CD4-positive, alpha-beta T cell (primary cell): ENCODE measurements around the gene ADCY5. TPM values are rescaled to one million over a fixed set of nuclear protein-coding genes. Genes with fewer than 3 reads are reported as not detected.

Source experiments
- ATAC-seq: fragments of 200-7000 bp; cut with Tn5 transposase; one replicate; pipeline ENCODE4 v1.10.0; 2022; ENCODE audit warnings: mild to moderate bottlenecking; ENCODE audit not compliant: poor library complexity
- CTCF ChIA-PET: fragments of 350-600 bp; sonication (Branson Sonifier 250); formaldehyde crosslinking; loops from one replicate; lab custom pipeline; 2021; ENCODE audit warnings: antibody characterized with exemption, inconsistent platforms; lab: Charles Lee
- POLR2A ChIA-PET: fragments of 350-600 bp; sonication (Branson Sonifier 250); formaldehyde crosslinking; loops from one replicate; lab custom pipeline; 2021; ENCODE audit warnings: antibody characterized with exemption, inconsistent platforms; lab: Charles Lee
- DNase-seq, 14 experiments: peaks; one replicate each; pipeline ENCODE4 v3.0.0-alpha.2; 2013 to 2020; ENCODE audit warnings: mixed read lengths in 2 of 14
- H3K27ac ChIP-seq, 2 donors: one replicate each; pipeline versions ENCODE4 v1.5.1 to v1.7.0; 2013; ENCODE audit warnings: low read length in 2 of 2, low read depth in 1 of 2, mild to moderate bottlenecking in 1 of 2
- H3K27me3 ChIP-seq, 2 experiments: 1 replicate in 1 of 2; 2 replicates in 1 of 2; pipeline versions ENCODE4 v1.6.1 to v1.7.0; 2013; ENCODE audit warnings: low read length in 2 of 2, control low read depth in 1 of 2, mild to moderate bottlenecking in 1 of 2, moderate library complexity in 1 of 2; ENCODE audit not compliant: insufficient read depth in 2 of 2, control insufficient read depth in 1 of 2
- H3K36me3 ChIP-seq: one replicate; pipeline ENCODE4 v1.6.1; 2013; ENCODE audit warnings: low read length, control low read depth; ENCODE audit not compliant: insufficient read depth
- H3K4me1 ChIP-seq: one replicate; pipeline ENCODE4 v1.6.1; 2013; ENCODE audit warnings: low read length, control low read depth; ENCODE audit not compliant: insufficient read depth
- H3K4me3 ChIP-seq: one replicate; pipeline ENCODE4 v1.5.1; 2013; ENCODE audit warnings: mild to moderate bottlenecking, low read length, moderate library complexity
- H3K9me3 ChIP-seq, 2 experiments: 1 replicate in 1 of 2; 2 replicates in 1 of 2; pipeline versions ENCODE4 v1.6.1 to v1.7.0; 2013; ENCODE audit warnings: low read length in 2 of 2, mild to moderate bottlenecking in 2 of 2, control low read depth in 1 of 2, moderate library complexity in 1 of 2; ENCODE audit not compliant: control insufficient read depth in 1 of 2, insufficient read depth in 1 of 2
- H3K27ac Mint-ChIP-seq: one replicate; pipeline ENCODE4 v1.8.0; 2020; ENCODE audit warnings: mixed read lengths
- H3K27me3 Mint-ChIP-seq: one replicate; pipeline ENCODE4 v1.8.0; 2021; ENCODE audit warnings: mixed read lengths
- H3K36me3 Mint-ChIP-seq: one replicate; pipeline ENCODE4 v1.8.0; 2021; ENCODE audit warnings: low read depth, mixed read lengths
- H3K4me1 Mint-ChIP-seq: one replicate; pipeline ENCODE4 v1.8.0; 2021; ENCODE audit warnings: low read depth, mixed read lengths
- H3K4me3 Mint-ChIP-seq: one replicate; pipeline ENCODE4 v1.8.0; 2020; ENCODE audit warnings: mild to moderate bottlenecking, mixed read lengths
- H3K9me3 Mint-ChIP-seq: one replicate; pipeline ENCODE4 v1.8.0; 2020; ENCODE audit warnings: mixed read lengths
- CTCF ChIP-seq: fragments of 200-600 bp; IDR thresholded peaks from one replicate; pipeline ENCODE4 v1.8.0; 2022; ENCODE audit warnings: antibody characterized with exemption, mild to moderate bottlenecking
- intact Hi-C, 2 experiments: fragments of 100-400 bp; cut with DNase I in 1 of 2; cut with micrococcal nuclease in 1 of 2; formaldehyde crosslinking; loops; one replicate each; pipeline versions ENCODE4 v1.15.1 to v1.9.0; 2023 to 2025; cut with DNase I, micrococcal nuclease
- total RNA-seq, 174 experiments: library from RNA in 2 of 174; stranded (reverse) in 2 of 174; gene quantifications; one replicate each; pipeline ENCODE4 v1.2.3 and lab custom pipeline; 2021 to 2026

Gene ADCY5
- total RNA-seq, 2 experiments from 2014 or later = not detected

- H3K4me1 Mint-ChIP-seq = peaks cover 7% of the 10 kb centered on the region
- no peak for DNase-seq
- CTCF ChIA-PET = no interaction called here
Measured at GRCh38 chr3:123337948-123338619, 110.8 kb downstream of the ADCY5 start.

GRCh38 chr3:123337226-123337625 is 111.7 kb downstream of the ADCY5 start:
- H3K4me1 ChIP-seq = peaks cover 4% of the 10 kb centered on the region
- H3K4me3 ChIP-seq = no peak overlapping the region
- peaks cover 7% of the 10 kb centered on the region for H3K4me1 Mint-ChIP-seq
- no peak for TF ChIP-seq CTCF
- DNase-seq (no peak), ATAC-seq (no peak)
- H3K4me3 Mint-ChIP-seq = no peak overlapping the region
- H3K27ac Mint-ChIP-seq = no peak overlapping the region
- no peak overlapping the region for H3K27ac ChIP-seq
- no peaks in the 10 kb centered on the region for H3K36me3 Mint-ChIP-seq
- intact Hi-C loops = no loop called here
- ChIA-PET POLR2A (no interaction called here), CTCF (no interaction called here)
- peaks cover 0 to 13% of the 10 kb centered on the region in 2 experiments for H3K9me3 ChIP-seq
- no peaks in the 10 kb centered on the region for H3K27me3 Mint-ChIP-seq
- no peaks in the 10 kb centered on the region for H3K27me3 ChIP-seq
- H3K9me3 Mint-ChIP-seq = no peaks in the 10 kb centered on the region
- H3K36me3 ChIP-seq = no peaks in the 10 kb centered on the region

More at GRCh38 chr3:123337948-123338619, 110.8 kb downstream of the ADCY5 start:
- Mint-ChIP-seq H3K27me3 (no peaks in the 10 kb centered on the region), H3K27ac (no peak overlapping the region), H3K4me3 (no peak overlapping the region), H3K9me3 (no peaks in the 10 kb centered on the region), H3K36me3 (no peaks in the 10 kb centered on the region)
- ATAC-seq = no peak
- no peak overlapping the region for H3K27ac ChIP-seq
- no peak overlapping the region for H3K4me3 ChIP-seq
- H3K4me1 ChIP-seq = peaks cover 4% of the 10 kb centered on the region
- no peaks in the 10 kb centered on the region for H3K36me3 ChIP-seq
- TF ChIP-seq CTCF = no peak
- intact Hi-C loops = no loop called here
- POLR2A ChIA-PET = no interaction called here
- H3K9me3 ChIP-seq = peaks cover 0 to 4% of the 10 kb centered on the region in 2 experiments
- H3K27me3 ChIP-seq = no peaks in the 10 kb centered on the region

GRCh38 chr3:123336441-123336851 is 112.4 kb downstream of the ADCY5 start:
- ChIA-PET CTCF (no interaction called here), POLR2A (no interaction called here)
- Mint-ChIP-seq H3K27me3 (no peaks in the 10 kb centered on the region), H3K4me3 (no peak overlapping the region), H3K9me3 (no peaks in the 10 kb centered on the region), H3K27ac (no peak overlapping the region), H3K36me3 (no peaks in the 10 kb centered on the region), H3K4me1 (peaks cover 7% of the 10 kb centered on the region)
- H3K27me3 ChIP-seq = no peaks in the 10 kb centered on the region
- intact Hi-C loops = no loop called here
- H3K36me3 ChIP-seq = no peaks in the 10 kb centered on the region
- TF ChIP-seq CTCF = no peak
- peaks cover 0 to 15% of the 10 kb centered on the region in 2 experiments for H3K9me3 ChIP-seq
- no peak for DNase-seq
- no peak overlapping the region for H3K4me3 ChIP-seq
- H3K4me1 ChIP-seq = peaks cover 4% of the 10 kb centered on the region
- H3K27ac ChIP-seq = no peak overlapping the region
- ATAC-seq = no peak
